ENCODE measurements around the gene APOBEC4.

Gene APOBEC4

GRCh38 chr1:183635606-183636333, 17.3 kb downstream of the APOBEC4 start, which contains the start of gene ARPC5:
Gene ARPC5 (minus strand): TSS chr1:183635783. CDS start chr1:183635659, 124 bp downstream.
- no peak for TF ChIP-seq CTCF (IDR thresholded peaks at IDR 0.05; ENCODE audit: low read depth, low read length)
- DNase-seq (ENCODE audit: low read depth in 2 of 2): peak; percentile 99
- peak within 1 kb of the TSS; percentile 74 to 95 for H3K4me3 ChIP-seq (replicated peaks in 1 of 2; ENCODE audit: low read depth in 2 of 2, low read length in 2 of 2)

GRCh38 chr1:183635099-183635605, 18.0 kb downstream of the APOBEC4 start:
- peak overlapping the region; percentile 74 to 95 for H3K4me3 ChIP-seq (replicated peaks in 1 of 2; ENCODE audit: low read depth in 2 of 2, low read length in 2 of 2)
- TF ChIP-seq CTCF (IDR thresholded peaks at IDR 0.05; ENCODE audit: low read depth, low read length): no peak
- peak in 1 of 2 donors; percentile 34 for DNase-seq (ENCODE audit: low read depth in 2 of 2)

- H3K4me3 ChIP-seq (replicated peaks in 1 of 2; ENCODE audit: low read depth in 2 of 2, low read length in 2 of 2): peak overlapping the region; percentile 74 to 95
- no peak for DNase-seq (ENCODE audit: low read depth in 2 of 2)
- no peak for TF ChIP-seq CTCF (IDR thresholded peaks at IDR 0.05; ENCODE audit: low read depth, low read length)
These were observed 18.6 kb downstream of the APOBEC4 start for GRCh38 chr1:183634429-183635065.

GRCh38 chr1:183633676-183634343, 19.3 kb downstream of the APOBEC4 start:
- peak; percentile 85 to 93 for DNase-seq (ENCODE audit: low read depth in 2 of 2)
- peak overlapping the region; percentile 74 to 95 for H3K4me3 ChIP-seq (replicated peaks in 1 of 2; ENCODE audit: low read depth in 2 of 2, low read length in 2 of 2)
- peak; percentile 55 for TF ChIP-seq CTCF (IDR thresholded peaks at IDR 0.05; ENCODE audit: low read depth, low read length)

- peak overlapping the region; percentile 74 to 95 for H3K4me3 ChIP-seq (replicated peaks in 1 of 2; ENCODE audit: low read depth in 2 of 2, low read length in 2 of 2)
- no peak for DNase-seq (ENCODE audit: low read depth in 2 of 2)
- no peak for TF ChIP-seq CTCF (IDR thresholded peaks at IDR 0.05; ENCODE audit: low read depth, low read length)
These were observed 20.2 kb downstream of the APOBEC4 start for GRCh38 chr1:183632964-183633363.

GRCh38 chr1:183632114-183632513, 21.0 kb downstream of the APOBEC4 start:
- DNase-seq (ENCODE audit: low read depth in 2 of 2): peak; percentile 86 to 91
- H3K4me3 ChIP-seq (replicated peaks in 1 of 2; ENCODE audit: low read depth in 2 of 2, low read length in 2 of 2): peak overlapping the region; percentile 74 to 95
- no peak for TF ChIP-seq CTCF (IDR thresholded peaks at IDR 0.05; ENCODE audit: low read depth, low read length)
